Large intestine (tissue), 3 donors: ENCODE measurements around the gene TTC28. TPM values are rescaled to one million over a fixed set of nuclear protein-coding genes. Genes with fewer than 3 reads are reported as not detected.
"Not testable (repeated sequence)": the region's sequence is repeated elsewhere in the genome, so short reads cannot be mapped to it uniquely, and the experiment has no call there.

Experiments
- DNase-seq, 2 donors: peaks; one replicate each; pipeline versions ENCODE4 v3.0.0 to v3.0.0-alpha.2; 2013
- H3K27ac ChIP-seq: one replicate; pipeline ENCODE4 v1.5.1; 2013; ENCODE audit warnings: low read length
- H3K27me3 ChIP-seq: 2 replicates; pipeline ENCODE4 v1.6.1; 2013; ENCODE audit warnings: low read length; ENCODE audit not compliant: control insufficient read depth, insufficient read depth
- H3K36me3 ChIP-seq: 2 replicates; pipeline ENCODE4 v1.6.1; 2013; ENCODE audit warnings: low read length; ENCODE audit not compliant: control insufficient read depth, insufficient read depth
- H3K4me1 ChIP-seq: one replicate; pipeline ENCODE4 v1.6.1; 2013; ENCODE audit warnings: low read length; ENCODE audit not compliant: control insufficient read depth, insufficient read depth
- H3K4me3 ChIP-seq: one replicate; pipeline ENCODE4 v1.5.1; 2013; ENCODE audit warnings: low read length
- H3K9me3 ChIP-seq: one replicate; pipeline ENCODE4 v1.6.1; 2013; ENCODE audit warnings: mild to moderate bottlenecking, low read depth, low read length, moderate library complexity; ENCODE audit not compliant: control insufficient read depth
- WGBS: methylation state at CpG from one replicate; pipeline ENCODE4 v1.1.5; 2013; ENCODE audit warnings: low lambda C conversion rate; ENCODE audit not compliant: insufficient coverage; 5-methylcytosine and 5-hydroxymethylcytosine counted together
- polyA plus RNA-seq: library from polyadenylated mRNA; unstranded; fragments of 120-200 nt; gene quantifications from one replicate; pipeline ENCODE4 v1.2.1, GENCODE V29; 2013

Gene TTC28
- polyA plus RNA-seq, 1 donor = 25.5 TPM

GRCh38 chr22:28175730-28176492 is 503.7 kb downstream of the TTC28 start:
- 94% methylated on average over 3 of the region's 4 CpGs for WGBS
- no peak for DNase-seq
- Histone ChIP-seq H3K4me1 (peaks cover 8% of the 10 kb centered on the region), H3K4me3 (no peak overlapping the region), H3K27me3 (no peaks in the 10 kb centered on the region), H3K36me3 (no peaks in the 10 kb centered on the region), H3K9me3 (no peaks in the 10 kb centered on the region), H3K27ac (no peak overlapping the region)

GRCh38 chr22:28174509-28174908 is 505.1 kb downstream of the TTC28 start:
- 100% methylated on average over 3 of the region's 4 CpGs for WGBS
- Histone ChIP-seq H3K4me1 (peaks cover 8% of the 10 kb centered on the region), H3K4me3 (no peak overlapping the region), H3K27ac (no peak overlapping the region), H3K9me3 (no peaks in the 10 kb centered on the region), H3K36me3 (no peaks in the 10 kb centered on the region), H3K27me3 (no peaks in the 10 kb centered on the region)
- DNase-seq = no peak

- WGBS = no CpG with 5 or more reads among the region's 4 CpGs
These were observed 506.6 kb downstream of the TTC28 start for GRCh38 chr22:28172892-28173670.

GRCh38 chr22:28171712-28172111 is 507.9 kb downstream of the TTC28 start:
- DNase-seq = no peak
- no peaks in the 10 kb centered on the region for H3K27me3 ChIP-seq
- no peak overlapping the region for H3K27ac ChIP-seq
- H3K36me3 ChIP-seq = no peaks in the 10 kb centered on the region
- no peak overlapping the region for H3K4me3 ChIP-seq
- peaks cover 8% of the 10 kb centered on the region for H3K4me1 ChIP-seq
- no peaks in the 10 kb centered on the region for H3K9me3 ChIP-seq

More at GRCh38 chr22:28172892-28173670, 506.6 kb downstream of the TTC28 start:
- Histone ChIP-seq H3K27me3 (no peaks in the 10 kb centered on the region), H3K27ac (peak overlapping the region; percentile 12), H3K36me3 (no peaks in the 10 kb centered on the region), H3K4me3 (no peak overlapping the region), H3K4me1 (peaks cover 8% of the 10 kb centered on the region), H3K9me3 (no peaks in the 10 kb centered on the region)
- peak; percentile 33 to 75 for DNase-seq

GRCh38 chr22:28171115-28171514 is 508.5 kb downstream of the TTC28 start:
- Histone ChIP-seq H3K4me3 (no peak overlapping the region), H3K4me1 (peaks cover 8% of the 10 kb centered on the region), H3K27me3 (no peaks in the 10 kb centered on the region), H3K36me3 (no peaks in the 10 kb centered on the region), H3K27ac (no peak overlapping the region), H3K9me3 (no peaks in the 10 kb centered on the region)
- DNase-seq = no peak
- no CpG with 5 or more reads among the region's 2 CpGs for WGBS

GRCh38 chr22:28169314-28169713 is 510.3 kb downstream of the TTC28 start:
- DNase-seq, H3K9me3 ChIP-seq, H3K36me3 ChIP-seq, H3K4me3 ChIP-seq, H3K4me1 ChIP-seq, H3K27me3 ChIP-seq, H3K27ac ChIP-seq: not testable (repeated sequence)
- no CpG with 5 or more reads among the region's 2 CpGs for WGBS

GRCh38 chr22:28155808-28156207 is 523.8 kb downstream of the TTC28 start:
- Histone ChIP-seq H3K27me3 (no peaks in the 10 kb centered on the region), H3K4me1 (no peaks in the 10 kb centered on the region), H3K9me3 (no peaks in the 10 kb centered on the region), H3K27ac (no peak overlapping the region), H3K4me3 (no peak overlapping the region), H3K36me3 (no peaks in the 10 kb centered on the region)
- DNase-seq = no peak

GRCh38 chr22:28154861-28155260 is 524.8 kb downstream of the TTC28 start:
- peaks cover 3% of the 10 kb centered on the region for H3K4me1 ChIP-seq
- no peaks in the 10 kb centered on the region for H3K27me3 ChIP-seq
- H3K27ac ChIP-seq = no peak overlapping the region
- no peaks in the 10 kb centered on the region for H3K36me3 ChIP-seq
- no peaks in the 10 kb centered on the region for H3K9me3 ChIP-seq
- WGBS = 70% methylated on average over 2 of the region's 2 CpGs
- no peak overlapping the region for H3K4me3 ChIP-seq
- DNase-seq = no peak

- Histone ChIP-seq H3K4me3 (no peak overlapping the region), H3K36me3 (no peaks in the 10 kb centered on the region), H3K4me1 (peaks cover 3% of the 10 kb centered on the region), H3K27me3 (no peaks in the 10 kb centered on the region), H3K27ac (no peak overlapping the region), H3K9me3 (no peaks in the 10 kb centered on the region)
- DNase-seq = peak; percentile 29 to 60
- WGBS = no CpG with 5 or more reads among the region's 4 CpGs
These were observed 528.4 kb downstream of the TTC28 start for GRCh38 chr22:28151151-28151816.

GRCh38 chr22:28148816-28149465 is 530.7 kb downstream of the TTC28 start:
- peak in 1 of 2 donors; percentile 43 for DNase-seq
- Histone ChIP-seq H3K27ac (no peak overlapping the region), H3K27me3 (no peaks in the 10 kb centered on the region), H3K36me3 (no peaks in the 10 kb centered on the region), H3K4me1 (peaks cover 3% of the 10 kb centered on the region), H3K4me3 (no peak overlapping the region), H3K9me3 (no peaks in the 10 kb centered on the region)
- no CpG with 5 or more reads among the region's 6 CpGs for WGBS
